Esophagus muscularis mucosa (tissue), 4 donors: ENCODE data around the gene ADAM30.

Source experiments
- EP300 ChIP-seq: sonication (generic); formaldehyde crosslinking; IDR thresholded peaks from one replicate; pipeline ENCODE4 v1.6.1; 2017; ENCODE audit warnings: antibody characterized with exemption
- POLR2A ChIP-seq: fragments of 450-650 bp; IDR thresholded peaks from one replicate; pipeline ENCODE4 v1.6.1; 2017; ENCODE audit warnings: antibody characterized with exemption, moderate library complexity, mild to moderate bottlenecking, low read depth
- POLR2AphosphoS5 ChIP-seq, 2 donors: sonication (generic); formaldehyde crosslinking; IDR thresholded peaks; one replicate each; pipeline ENCODE4 v1.6.1; 2017; ENCODE audit warnings: antibody characterized with exemption in 2 of 2
- TF ChIP-seq, protein P1 (sequence below), 3 experiments: fragments of 200-600 bp in 2 of 3; fragments of 450-650 bp in 1 of 3; sonication (generic) in 2 of 3; IDR thresholded peaks; one replicate each; pipeline ENCODE4 v1.5.1; 2017 to 2019; ENCODE audit warnings: antibody characterized with exemption in 3 of 3, mild to moderate bottlenecking in 2 of 3, moderate library complexity in 1 of 3

DNA sequence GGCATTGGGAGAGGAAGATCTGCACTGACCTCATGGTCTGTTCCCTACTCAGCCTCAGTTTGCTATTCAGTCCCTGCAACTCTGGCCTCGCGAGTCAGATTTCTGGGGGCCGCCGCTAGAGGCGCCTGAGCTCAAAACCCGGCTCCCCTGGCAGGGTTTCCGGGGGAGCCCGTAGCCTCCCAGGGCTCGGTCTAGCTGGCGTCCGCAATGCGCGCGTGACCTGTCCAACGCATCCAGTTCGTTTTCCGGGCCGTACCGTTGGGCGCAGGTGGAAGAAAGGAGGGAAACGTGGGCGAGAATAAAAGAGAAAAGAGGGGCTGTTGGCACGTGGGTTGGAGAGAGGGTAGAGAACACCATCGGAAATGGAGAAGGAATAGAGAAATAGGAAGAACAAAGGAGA, at the start of gene ADAM30:
- TF ChIP-seq, protein P1, sequence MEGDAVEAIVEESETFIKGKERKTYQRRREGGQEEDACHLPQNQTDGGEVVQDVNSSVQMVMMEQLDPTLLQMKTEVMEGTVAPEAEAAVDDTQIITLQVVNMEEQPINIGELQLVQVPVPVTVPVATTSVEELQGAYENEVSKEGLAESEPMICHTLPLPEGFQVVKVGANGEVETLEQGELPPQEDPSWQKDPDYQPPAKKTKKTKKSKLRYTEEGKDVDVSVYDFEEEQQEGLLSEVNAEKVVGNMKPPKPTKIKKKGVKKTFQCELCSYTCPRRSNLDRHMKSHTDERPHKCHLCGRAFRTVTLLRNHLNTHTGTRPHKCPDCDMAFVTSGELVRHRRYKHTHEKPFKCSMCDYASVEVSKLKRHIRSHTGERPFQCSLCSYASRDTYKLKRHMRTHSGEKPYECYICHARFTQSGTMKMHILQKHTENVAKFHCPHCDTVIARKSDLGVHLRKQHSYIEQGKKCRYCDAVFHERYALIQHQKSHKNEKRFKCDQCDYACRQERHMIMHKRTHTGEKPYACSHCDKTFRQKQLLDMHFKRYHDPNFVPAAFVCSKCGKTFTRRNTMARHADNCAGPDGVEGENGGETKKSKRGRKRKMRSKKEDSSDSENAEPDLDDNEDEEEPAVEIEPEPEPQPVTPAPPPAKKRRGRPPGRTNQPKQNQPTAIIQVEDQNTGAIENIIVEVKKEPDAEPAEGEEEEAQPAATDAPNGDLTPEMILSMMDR (IDR thresholded peaks at IDR 0.05): no peak
- TF ChIP-seq POLR2A (no peak), POLR2AphosphoS5 (IDR thresholded peaks at IDR 0.05) (no peak), EP300 (no peak)
